Measurements from ENCODE around the gene WIPF2.

WIPF2 gene

GRCh38 chr17:40253565-40253964 lies 34.5 kb downstream of the WIPF2 start:
- DNase-seq: no peak

- DNase-seq: no peak
These were observed 40.4 kb downstream of the WIPF2 start for GRCh38 chr17:40259505-40259904.

GRCh38 chr17:40260528-40260927 lies 41.4 kb downstream of the WIPF2 start:
- no peak for DNase-seq

GRCh38 chr17:40264458-40265185 lies 45.5 kb downstream of the WIPF2 start:
- no peak for DNase-seq

- DNase-seq: no peak
These were observed 46.2 kb downstream of the WIPF2 start for GRCh38 chr17:40265337-40265736.

GRCh38 chr17:40266882-40267281 lies 47.8 kb downstream of the WIPF2 start:
- DNase-seq: no peak

- DNase-seq: no peak
These were observed 49.1 kb downstream of the WIPF2 start for GRCh38 chr17:40268141-40268712.

GRCh38 chr17:40278414-40278813 lies 59.3 kb downstream of the WIPF2 start:
- no peak for DNase-seq

- no peak for DNase-seq
These were observed 60.3 kb downstream of the WIPF2 start for GRCh38 chr17:40279402-40279801.

GRCh38 chr17:40281663-40282062 lies 62.6 kb downstream of the WIPF2 start:
- DNase-seq: no peak

GRCh38 chr17:40283662-40284061 lies 64.6 kb downstream of the WIPF2 start:
- no peak for DNase-seq

- DNase-seq: no peak
These were observed 65.1 kb downstream of the WIPF2 start for GRCh38 chr17:40284085-40284713.

GRCh38 chr17:40286473-40286872 lies 67.4 kb downstream of the WIPF2 start:
- DNase-seq: no peak

GRCh38 chr17:40287159-40287493 lies 68.0 kb downstream of the WIPF2 start:
- no peak for DNase-seq

- peak; percentile 99 for DNase-seq
These were observed 68.6 kb downstream of the WIPF2 start, which contains the start of gene CDC6 for GRCh38 chr17:40287494-40288369. Gene CDC6, plus strand, starts transcription at chr17:40287879. Its CDS starts 1,542 bp downstream, at chr17:40289421.

GRCh38 chr17:40290629-40291280 lies 71.7 kb downstream of the WIPF2 start:
- peak; percentile 30 for DNase-seq

GRCh38 chr17:40291281-40291664 lies 72.2 kb downstream of the WIPF2 start:
- DNase-seq: no peak

GRCh38 chr17:40293363-40293762 lies 74.3 kb downstream of the WIPF2 start:
- no peak for DNase-seq

- DNase-seq: no peak
These were observed 76.7 kb downstream of the WIPF2 start for GRCh38 chr17:40295488-40296436.

- DNase-seq: no peak
These were observed 78.4 kb downstream of the WIPF2 start for GRCh38 chr17:40297511-40297910.

GRCh38 chr17:40298726-40299125 lies 79.6 kb downstream of the WIPF2 start:
- DNase-seq: no peak

Data from NCI-H2171 (cell line).